Activated T-cell treated with anti-CD3 and anti-CD28 coated beads, Interleukin-2, amount 50 U/mL, for 72 hours (primary cell): Measurements from ENCODE around the gene EVA1B. TPM values are rescaled to one million over a fixed set of nuclear protein-coding genes. Genes with fewer than 3 reads are reported as not detected.

Source experiments
- ATAC-seq, 2 donors: fragments of 150-1000 bp; cut with Tn5 transposase; replicated peaks in 1 of 2; 2 replicates each; pipeline ENCODE4 v1.10.0; 2021; ENCODE audit warnings: moderate library complexity in 2 of 2, mild to moderate bottlenecking in 1 of 2
- DNase-seq, 2 donors: peaks; one replicate each; pipeline ENCODE4 v3.0.0; 2021 to 2022; ENCODE audit warnings: mixed read lengths in 1 of 2
- H3K27ac Mint-ChIP-seq: one replicate; pipeline ENCODE4 v1.8.0; 2022; ENCODE audit warnings: mild to moderate bottlenecking, moderate library complexity, mixed read lengths
- H3K27me3 Mint-ChIP-seq: one replicate; pipeline ENCODE4 v1.8.0; 2022; ENCODE audit warnings: low read depth, mixed read lengths
- H3K36me3 Mint-ChIP-seq, 2 donors: one replicate each; pipeline ENCODE4 v1.8.0; 2022; ENCODE audit warnings: mixed read lengths in 2 of 2, mild to moderate bottlenecking in 1 of 2; ENCODE audit not compliant: insufficient read depth in 2 of 2
- H3K4me1 Mint-ChIP-seq: one replicate; pipeline ENCODE4 v1.8.0; 2022; ENCODE audit warnings: low read depth, mixed read lengths
- H3K4me3 Mint-ChIP-seq, 2 donors: one replicate each; pipeline ENCODE4 v1.8.0; 2022; ENCODE audit warnings: mild to moderate bottlenecking in 2 of 2, mixed read lengths in 2 of 2, moderate library complexity in 2 of 2
- H3K9me3 Mint-ChIP-seq, 2 donors: one replicate each; pipeline ENCODE4 v1.8.0; 2022; ENCODE audit warnings: mixed read lengths in 2 of 2
- total RNA-seq, 2 donors: library from RNA; stranded (reverse); gene quantifications; one replicate each; pipeline ENCODE4 v1.2.3, GENCODE V29; 2022

EVA1B gene
- total RNA-seq, 2 donors from 2014 or later = 8.0 to 9.4 TPM

DNA sequence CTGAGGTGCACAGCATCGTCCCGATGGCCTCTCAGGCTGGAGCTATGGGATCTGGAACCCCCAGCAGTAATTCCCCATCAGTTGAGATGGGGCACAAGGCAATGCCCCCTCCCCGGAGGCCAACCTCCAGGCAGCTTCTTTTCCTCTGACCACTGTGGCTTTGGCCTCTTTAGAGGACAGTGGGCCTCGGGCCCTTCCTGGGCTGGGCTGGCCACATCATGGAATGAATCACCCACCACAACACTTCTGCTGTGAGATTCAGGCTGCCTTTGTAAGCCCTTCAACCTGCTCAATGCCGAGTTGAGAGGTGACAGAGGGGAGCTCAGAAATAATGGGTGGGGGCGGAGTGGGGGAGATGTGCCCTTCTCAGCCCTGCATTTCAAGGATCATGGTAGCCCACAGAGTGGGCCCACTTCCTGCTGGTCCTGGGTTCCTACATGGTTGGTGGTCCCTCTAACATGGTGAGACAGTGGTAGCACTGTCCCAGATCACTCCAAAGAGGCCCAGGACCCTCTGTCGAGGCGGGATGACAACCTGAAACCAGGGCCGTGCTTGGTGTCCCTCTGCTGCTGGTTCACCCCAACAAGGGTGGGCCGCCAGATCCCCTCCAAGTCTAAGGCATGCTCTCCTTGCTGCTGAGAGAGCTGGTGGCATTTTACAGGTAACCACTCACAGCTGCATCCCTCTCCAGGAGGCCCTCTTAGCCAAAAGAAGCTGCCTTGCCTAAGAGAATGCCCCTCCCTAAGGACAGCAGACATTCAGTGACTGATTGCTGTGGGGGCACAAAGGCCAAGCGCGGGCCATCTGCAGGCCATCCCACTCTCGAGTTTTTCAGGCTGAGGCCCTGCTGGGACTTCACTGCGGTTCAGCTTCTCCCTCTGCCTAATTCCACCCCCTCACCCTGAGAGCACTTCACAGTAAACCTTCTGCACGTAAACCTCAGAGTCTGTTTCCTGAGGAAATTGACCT, 29.7 kb upstream of the EVA1B start:
- no peak overlapping the region for H3K4me3 Mint-ChIP-seq
- H3K4me1 Mint-ChIP-seq = peaks cover 25% of the 10 kb centered on the region
- no peak for DNase-seq
- H3K27me3 Mint-ChIP-seq = no peaks in the 10 kb centered on the region
- H3K36me3 Mint-ChIP-seq = peaks cover 3 to 15% of the 10 kb centered on the region in 2 donors
- no peaks in the 10 kb centered on the region for H3K9me3 Mint-ChIP-seq
- no peak for ATAC-seq
- no peak overlapping the region for H3K27ac Mint-ChIP-seq

GRCh38 chr1:36352125-36352909, 28.9 kb upstream of the EVA1B start:
- Mint-ChIP-seq H3K36me3 (peaks cover 2 to 14% of the 10 kb centered on the region in 2 donors), H3K4me1 (peaks cover 25% of the 10 kb centered on the region), H3K4me3 (peak overlapping the region in 1 of 2 donors; percentile 20), H3K9me3 (no peaks in the 10 kb centered on the region), H3K27me3 (no peaks in the 10 kb centered on the region), H3K27ac (no peak overlapping the region)
- no peak for ATAC-seq
- no peak for DNase-seq

GRCh38 chr1:36351227-36351977, 28.0 kb upstream of the EVA1B start:
- H3K9me3 Mint-ChIP-seq = no peaks in the 10 kb centered on the region
- no peak overlapping the region for H3K27ac Mint-ChIP-seq
- H3K4me3 Mint-ChIP-seq = peak overlapping the region; percentile 20 to 57
- H3K36me3 Mint-ChIP-seq = peaks cover 2 to 14% of the 10 kb centered on the region in 2 donors
- H3K27me3 Mint-ChIP-seq = no peaks in the 10 kb centered on the region
- peaks cover 25% of the 10 kb centered on the region for H3K4me1 Mint-ChIP-seq
- DNase-seq (no peak), ATAC-seq (peak; percentile 10 to 13)

GRCh38 chr1:36350659-36351226, 27.3 kb upstream of the EVA1B start:
- Mint-ChIP-seq H3K4me3 (peak overlapping the region; percentile 30 to 57), H3K36me3 (peaks cover 2 to 14% of the 10 kb centered on the region in 2 donors), H3K4me1 (peaks cover 25% of the 10 kb centered on the region), H3K27me3 (no peaks in the 10 kb centered on the region), H3K27ac (no peak overlapping the region), H3K9me3 (no peaks in the 10 kb centered on the region)
- DNase-seq = peak; percentile 45 to 60
- ATAC-seq = peak; percentile 78 to 88

- Mint-ChIP-seq H3K4me3 (peak overlapping the region in 1 of 2 donors; percentile 57), H3K27ac (no peak overlapping the region), H3K27me3 (no peaks in the 10 kb centered on the region), H3K36me3 (peaks cover 2 to 13% of the 10 kb centered on the region in 2 donors), H3K4me1 (peaks cover 25% of the 10 kb centered on the region), H3K9me3 (no peaks in the 10 kb centered on the region)
- DNase-seq (no peak), ATAC-seq (no peak)
These were observed 26.4 kb upstream of the EVA1B start for GRCh38 chr1:36349839-36350238.

DNA sequence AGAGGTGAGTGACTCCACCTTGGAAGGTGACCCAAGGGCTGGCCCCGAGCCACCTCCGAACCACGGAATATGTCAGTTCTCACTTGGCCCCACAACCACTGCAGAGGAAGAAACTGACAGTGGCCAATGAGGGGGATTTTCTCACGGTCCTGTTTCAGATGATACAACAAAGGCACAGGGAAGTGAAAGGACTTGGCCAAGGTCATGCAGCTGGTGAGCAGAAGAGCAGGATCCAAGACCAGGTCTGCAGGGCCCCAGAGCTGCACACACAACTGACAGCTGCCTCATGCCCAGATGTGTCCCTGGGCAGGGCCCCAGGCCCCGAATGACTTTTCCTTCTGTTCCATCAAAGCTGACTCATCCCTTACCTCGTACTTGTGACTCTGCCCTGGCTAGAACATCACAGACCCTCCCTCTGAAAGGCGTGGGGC, 25.8 kb upstream of the EVA1B start:
- Mint-ChIP-seq H3K4me1 (peaks cover 25% of the 10 kb centered on the region), H3K4me3 (no peak overlapping the region), H3K27ac (no peak overlapping the region), H3K36me3 (peaks cover 2 to 13% of the 10 kb centered on the region in 2 donors), H3K9me3 (no peaks in the 10 kb centered on the region), H3K27me3 (no peaks in the 10 kb centered on the region)
- no peak for DNase-seq
- peak; percentile 27 to 41 for ATAC-seq

DNA sequence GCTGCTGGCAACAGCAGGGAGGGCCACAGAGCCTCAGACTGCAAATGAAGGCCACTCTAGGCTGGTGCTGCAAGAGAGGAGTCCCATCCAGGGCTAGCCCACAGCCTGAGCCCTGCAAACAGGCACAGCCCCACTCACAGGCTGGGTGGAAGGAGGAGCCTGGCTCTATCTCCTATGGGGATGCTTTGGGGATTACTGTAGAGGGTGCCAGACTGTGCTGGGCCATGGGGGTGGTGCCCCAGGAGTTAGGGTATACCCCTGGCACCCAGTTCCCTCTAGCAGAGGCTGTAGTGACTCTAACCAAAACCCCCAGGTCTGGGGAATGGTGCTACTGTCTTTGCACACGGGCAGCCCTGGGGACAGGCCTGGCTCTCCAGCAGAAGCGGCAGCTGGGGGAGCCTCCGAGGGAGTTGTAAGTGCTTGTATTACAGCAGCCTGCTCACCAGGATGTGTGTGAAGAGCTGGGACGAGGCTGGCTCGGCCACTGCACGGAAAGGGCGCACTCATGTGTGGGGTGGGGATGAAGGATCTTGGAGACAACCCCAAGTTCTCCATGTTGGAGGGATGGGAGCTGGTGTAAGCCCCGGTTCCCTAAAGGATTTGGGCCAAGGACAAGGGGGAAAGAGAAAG, 23.4 kb upstream of the EVA1B start:
- no peak for DNase-seq
- peak overlapping the region; percentile 28 for H3K27ac Mint-ChIP-seq
- no peak for ATAC-seq
- H3K27me3 Mint-ChIP-seq = no peaks in the 10 kb centered on the region
- H3K36me3 Mint-ChIP-seq = peaks cover 0 to 7% of the 10 kb centered on the region in 2 donors
- H3K4me3 Mint-ChIP-seq = no peak overlapping the region
- peaks cover 17% of the 10 kb centered on the region for H3K4me1 Mint-ChIP-seq
- no peaks in the 10 kb centered on the region for H3K9me3 Mint-ChIP-seq

DNA sequence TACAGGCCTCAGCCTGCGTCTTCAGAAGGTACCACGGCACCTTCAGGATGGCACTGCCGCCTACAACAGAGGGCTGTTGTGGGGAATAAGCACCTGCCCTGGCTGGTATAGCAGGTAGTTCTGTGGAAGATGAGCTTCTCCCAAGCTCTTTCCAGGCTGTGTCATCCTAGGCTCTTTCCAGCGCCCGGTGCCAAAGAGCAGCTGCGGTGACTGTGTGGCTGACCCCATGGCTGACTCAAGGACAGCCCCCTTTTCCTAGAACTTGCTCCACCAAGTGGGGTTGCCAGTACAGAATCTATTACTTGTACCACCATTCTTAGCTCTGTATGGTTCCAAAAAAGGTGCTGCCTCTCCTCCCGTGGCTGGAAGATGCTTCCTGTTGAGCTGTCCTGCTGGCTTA, 21.9 kb upstream of the EVA1B start:
- no peak overlapping the region for H3K27ac Mint-ChIP-seq
- peaks cover 0 to 7% of the 10 kb centered on the region in 2 donors for H3K36me3 Mint-ChIP-seq
- DNase-seq = no peak
- H3K9me3 Mint-ChIP-seq = no peaks in the 10 kb centered on the region
- H3K27me3 Mint-ChIP-seq = no peaks in the 10 kb centered on the region
- no peak overlapping the region for H3K4me3 Mint-ChIP-seq
- no peak for ATAC-seq
- peaks cover 4% of the 10 kb centered on the region for H3K4me1 Mint-ChIP-seq

- H3K27me3 Mint-ChIP-seq = no peaks in the 10 kb centered on the region
- H3K36me3 Mint-ChIP-seq = peaks cover 0 to 7% of the 10 kb centered on the region in 2 donors
- no peaks in the 10 kb centered on the region for H3K9me3 Mint-ChIP-seq
- DNase-seq = no peak
- H3K4me1 Mint-ChIP-seq = no peaks in the 10 kb centered on the region
- no peak for ATAC-seq
- no peak overlapping the region for H3K27ac Mint-ChIP-seq
- no peak overlapping the region for H3K4me3 Mint-ChIP-seq
These were observed 20.9 kb upstream of the EVA1B start for GRCh38 chr1:36344395-36344680.

DNA sequence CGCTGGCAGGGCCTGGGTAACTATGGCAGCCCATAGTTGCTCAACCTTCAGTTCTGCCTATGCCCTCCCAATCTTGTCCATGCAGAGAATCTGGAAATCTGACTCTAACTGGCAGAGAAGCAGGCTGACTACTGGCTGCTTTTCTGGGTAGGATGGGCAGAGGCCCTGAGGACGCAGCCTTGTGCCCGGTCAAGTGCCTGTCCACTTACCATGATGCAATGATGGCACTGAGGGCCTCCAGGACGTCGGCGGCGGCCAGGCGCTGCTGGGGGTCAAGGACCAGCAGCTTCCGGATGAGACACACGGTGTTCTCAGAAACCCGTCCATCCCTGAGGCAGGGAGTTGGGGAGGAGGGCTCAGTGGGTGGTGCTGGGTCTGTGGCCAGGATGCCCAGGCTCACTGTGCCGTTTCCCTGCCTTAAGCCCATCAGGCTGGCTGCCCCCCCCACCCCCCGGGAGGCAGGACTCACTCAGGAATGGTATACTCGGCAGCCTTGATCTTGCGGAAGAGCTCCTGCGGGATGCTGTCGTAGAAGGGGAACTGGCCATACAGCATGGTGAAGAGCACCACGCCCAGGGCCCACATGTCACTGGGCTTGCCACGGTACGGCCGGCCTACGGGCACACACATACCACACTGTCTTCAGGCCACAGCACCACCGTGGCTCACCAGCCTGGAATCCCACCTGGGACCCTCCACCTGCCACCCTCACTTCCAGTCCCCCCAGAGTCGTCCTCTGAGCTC, 20.4 kb upstream of the EVA1B start:
- H3K4me3 Mint-ChIP-seq = no peak overlapping the region
- H3K4me1 Mint-ChIP-seq = no peaks in the 10 kb centered on the region
- no peak for DNase-seq
- H3K27ac Mint-ChIP-seq = no peak overlapping the region
- no peaks in the 10 kb centered on the region for H3K27me3 Mint-ChIP-seq
- H3K9me3 Mint-ChIP-seq = no peaks in the 10 kb centered on the region
- no peak for ATAC-seq
- H3K36me3 Mint-ChIP-seq = peaks cover 0 to 7% of the 10 kb centered on the region in 2 donors

GRCh38 chr1:36342426-36343185, 19.2 kb upstream of the EVA1B start:
- peak; percentile 60 to 65 for DNase-seq
- Mint-ChIP-seq H3K4me1 (no peaks in the 10 kb centered on the region), H3K4me3 (no peak overlapping the region), H3K9me3 (no peaks in the 10 kb centered on the region), H3K27ac (no peak overlapping the region), H3K36me3 (peaks cover 0 to 1% of the 10 kb centered on the region in 2 donors), H3K27me3 (no peaks in the 10 kb centered on the region)
- ATAC-seq = peak; percentile 73 to 76
